SK-N-SH treated with all-trans-retinoic acid at 6 μM for 48 hours (cell line): ENCODE data around the gene EML4.

ENCODE experiments used
- ATAC-seq: fragments of 200-7000 bp; cut with Tn5 transposase; 3 replicates; pipeline ENCODE4 v1.9.1; 2020; ENCODE audit warnings: mild to moderate bottlenecking, moderate library complexity
- ARNTL ChIP-seq: fragments of 450-650 bp; formaldehyde crosslinking; IDR thresholded peaks from 2 replicates; pipeline ENCODE4 v1.5.0; 2020; ENCODE audit warnings: low read depth, mild to moderate bottlenecking, moderate library complexity, borderline replicate concordance
- CSDC2 ChIP-seq: fragments of 250-450 bp; sonication (Bioruptor Pico); IDR thresholded peaks from 2 replicates; pipeline ENCODE4 v1.5.0; 2020; ENCODE audit warnings: mild to moderate bottlenecking, moderate library complexity
- ESRRG ChIP-seq: fragments of 250-450 bp; sonication (Bioruptor Pico); IDR thresholded peaks from 2 replicates; pipeline ENCODE4 v1.6.1; 2021; ENCODE audit warnings: mild to moderate bottlenecking
- GLIS3 ChIP-seq: fragments of 250-450 bp; sonication (Bioruptor Pico); IDR thresholded peaks from 2 replicates; pipeline ENCODE4 v1.5.0; 2020; ENCODE audit warnings: mild to moderate bottlenecking, moderate library complexity
- ISL1 ChIP-seq: fragments of 250-450 bp; sonication (Bioruptor Pico); IDR thresholded peaks from 2 replicates; pipeline ENCODE4 v2.1.2; 2022; ENCODE audit warnings: mild to moderate bottlenecking, moderate library complexity
- OSR1 ChIP-seq: fragments of 250-450 bp; sonication (Bioruptor Pico); IDR thresholded peaks from 2 replicates; pipeline ENCODE4 v1.8.0; 2022; ENCODE audit warnings: moderate library complexity, mild to moderate bottlenecking, inconsistent platforms
- PPARA ChIP-seq: fragments of 250-450 bp; sonication (Bioruptor Pico); IDR thresholded peaks from 2 replicates; pipeline ENCODE4 v1.5.0; 2020; ENCODE audit warnings: mild to moderate bottlenecking, borderline replicate concordance
- RARB ChIP-seq: fragments of 250-450 bp; sonication (Bioruptor Pico); IDR thresholded peaks from 2 replicates; pipeline ENCODE4 v1.8.0; 2021; ENCODE audit warnings: mild to moderate bottlenecking, moderate library complexity
- SNAI2 ChIP-seq: fragments of 250-450 bp; sonication (Bioruptor Pico); IDR thresholded peaks from 2 replicates; pipeline ENCODE4 v1.5.0; 2020; ENCODE audit warnings: mild to moderate bottlenecking, moderate library complexity
- TCF4 ChIP-seq: fragments of 250-450 bp; sonication (Bioruptor Pico); IDR thresholded peaks from 2 replicates; pipeline ENCODE4 v1.8.0; 2021; ENCODE audit warnings: mild to moderate bottlenecking, moderate library complexity, borderline replicate concordance
- ZC3H10 ChIP-seq: fragments of 250-450 bp; sonication (Bioruptor Pico); IDR thresholded peaks from 2 replicates; pipeline ENCODE4 v1.5.1; 2021; ENCODE audit warnings: mild to moderate bottlenecking, moderate library complexity
- ZFP3 ChIP-seq: fragments of 250-450 bp; sonication (Bioruptor Pico); IDR thresholded peaks from 2 replicates; pipeline ENCODE4 v1.5.0; 2020; ENCODE audit warnings: mild to moderate bottlenecking, moderate library complexity
- ZFP30 ChIP-seq: fragments of 450-650 bp; formaldehyde crosslinking; IDR thresholded peaks from 2 replicates; pipeline ENCODE4 v1.5.0; 2022; ENCODE audit warnings: mild to moderate bottlenecking, moderate library complexity
- ZNF70 ChIP-seq: fragments of 450-650 bp; formaldehyde crosslinking; IDR thresholded peaks from 2 replicates; pipeline ENCODE4 v1.5.0; 2020; ENCODE audit warnings: mild to moderate bottlenecking, moderate library complexity
- ZNF8 ChIP-seq: fragments of 450-650 bp; formaldehyde crosslinking; IDR thresholded peaks from 2 replicates; pipeline ENCODE4 v1.5.0; 2020; ENCODE audit warnings: mild to moderate bottlenecking, moderate library complexity
- TF ChIP-seq, protein P1 (sequence below): fragments of 250-450 bp; sonication (Bioruptor Pico); IDR thresholded peaks from 2 replicates; pipeline ENCODE4 v1.8.0; 2021; ENCODE audit warnings: low read depth, mild to moderate bottlenecking, moderate library complexity, borderline replicate concordance
- TF ChIP-seq, protein P2 (sequence below): fragments of 250-450 bp; sonication (Bioruptor Pico); IDR thresholded peaks from 2 replicates; pipeline ENCODE4 v1.5.1; 2021; ENCODE audit warnings: mild to moderate bottlenecking, moderate library complexity
- TF ChIP-seq, protein P3 (sequence below): fragments of 250-450 bp; sonication (Bioruptor Pico); IDR thresholded peaks from 2 replicates; pipeline ENCODE4 v1.8.0; 2020; ENCODE audit warnings: mild to moderate bottlenecking, moderate library complexity, borderline replicate concordance
- TF ChIP-seq, protein P4 (sequence below): fragments of 250-450 bp; sonication (Bioruptor Pico); IDR thresholded peaks from 2 replicates; pipeline ENCODE4 v1.5.0; 2020; ENCODE audit warnings: mild to moderate bottlenecking, moderate library complexity
- TF ChIP-seq, protein P5 (sequence below): fragments of 250-450 bp; sonication (Bioruptor Pico); IDR thresholded peaks from 2 replicates; pipeline ENCODE4 v1.5.1; 2020; ENCODE audit warnings: low read depth, mild to moderate bottlenecking, moderate library complexity

The EML4 gene

DNA sequence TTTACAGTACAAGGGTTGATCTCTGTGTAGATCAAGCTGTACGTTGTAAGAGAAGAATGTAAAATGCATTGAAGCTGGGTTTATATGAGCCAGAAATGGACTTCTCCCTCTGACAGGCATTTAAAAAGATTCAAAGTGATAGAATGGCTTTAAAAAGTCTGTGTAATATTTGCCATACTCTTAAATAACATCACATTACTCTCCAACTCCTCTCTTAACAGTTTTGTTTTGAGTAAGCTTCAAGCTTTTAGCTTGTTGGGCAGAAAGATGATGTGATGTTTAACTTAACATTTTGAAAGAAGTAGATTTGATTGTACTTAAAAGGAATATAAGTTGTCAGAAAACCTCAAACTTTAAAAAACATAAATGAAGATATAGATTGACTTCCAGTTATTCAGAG is 119.7 kb downstream of the EML4 start:
- TF ChIP-seq CSDC2 (CRISPR knock-in tag) (no peak), ZNF8 (CRISPR knock-in tag) (no peak), ISL1 (CRISPR knock-in tag) (no peak), ZC3H10 (CRISPR knock-in tag) (no peak), ZFP30 (no peak), ARNTL (CRISPR knock-in tag) (no peak), OSR1 (CRISPR knock-in tag) (no peak), TCF4 (CRISPR knock-in tag) (no peak), ZFP3 (CRISPR knock-in tag) (no peak), RARB (CRISPR knock-in tag) (no peak), GLIS3 (CRISPR knock-in tag) (no peak), SNAI2 (no peak)
- TF ChIP-seq, protein P1, sequence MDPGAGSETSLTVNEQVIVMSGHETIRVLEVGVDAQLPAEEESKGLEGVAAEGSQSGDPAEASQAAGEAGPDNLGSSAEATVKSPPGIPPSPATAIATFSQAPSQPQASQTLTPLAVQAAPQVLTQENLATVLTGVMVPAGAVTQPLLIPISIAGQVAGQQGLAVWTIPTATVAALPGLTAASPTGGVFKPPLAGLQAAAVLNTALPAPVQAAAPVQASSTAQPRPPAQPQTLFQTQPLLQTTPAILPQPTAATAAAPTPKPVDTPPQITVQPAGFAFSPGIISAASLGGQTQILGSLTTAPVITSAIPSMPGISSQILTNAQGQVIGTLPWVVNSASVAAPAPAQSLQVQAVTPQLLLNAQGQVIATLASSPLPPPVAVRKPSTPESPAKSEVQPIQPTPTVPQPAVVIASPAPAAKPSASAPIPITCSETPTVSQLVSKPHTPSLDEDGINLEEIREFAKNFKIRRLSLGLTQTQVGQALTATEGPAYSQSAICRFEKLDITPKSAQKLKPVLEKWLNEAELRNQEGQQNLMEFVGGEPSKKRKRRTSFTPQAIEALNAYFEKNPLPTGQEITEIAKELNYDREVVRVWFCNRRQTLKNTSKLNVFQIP (CRISPR knock-in tag): no peak
- TF ChIP-seq, protein P2, sequence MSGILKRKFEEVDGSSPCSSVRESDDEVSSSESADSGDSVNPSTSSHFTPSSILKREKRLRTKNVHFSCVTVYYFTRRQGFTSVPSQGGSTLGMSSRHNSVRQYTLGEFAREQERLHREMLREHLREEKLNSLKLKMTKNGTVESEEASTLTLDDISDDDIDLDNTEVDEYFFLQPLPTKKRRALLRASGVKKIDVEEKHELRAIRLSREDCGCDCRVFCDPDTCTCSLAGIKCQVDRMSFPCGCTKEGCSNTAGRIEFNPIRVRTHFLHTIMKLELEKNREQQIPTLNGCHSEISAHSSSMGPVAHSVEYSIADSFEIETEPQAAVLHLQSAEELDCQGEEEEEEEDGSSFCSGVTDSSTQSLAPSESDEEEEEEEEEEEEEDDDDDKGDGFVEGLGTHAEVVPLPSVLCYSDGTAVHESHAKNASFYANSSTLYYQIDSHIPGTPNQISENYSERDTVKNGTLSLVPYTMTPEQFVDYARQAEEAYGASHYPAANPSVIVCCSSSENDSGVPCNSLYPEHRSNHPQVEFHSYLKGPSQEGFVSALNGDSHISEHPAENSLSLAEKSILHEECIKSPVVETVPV: no peak
- TF ChIP-seq, protein P3, sequence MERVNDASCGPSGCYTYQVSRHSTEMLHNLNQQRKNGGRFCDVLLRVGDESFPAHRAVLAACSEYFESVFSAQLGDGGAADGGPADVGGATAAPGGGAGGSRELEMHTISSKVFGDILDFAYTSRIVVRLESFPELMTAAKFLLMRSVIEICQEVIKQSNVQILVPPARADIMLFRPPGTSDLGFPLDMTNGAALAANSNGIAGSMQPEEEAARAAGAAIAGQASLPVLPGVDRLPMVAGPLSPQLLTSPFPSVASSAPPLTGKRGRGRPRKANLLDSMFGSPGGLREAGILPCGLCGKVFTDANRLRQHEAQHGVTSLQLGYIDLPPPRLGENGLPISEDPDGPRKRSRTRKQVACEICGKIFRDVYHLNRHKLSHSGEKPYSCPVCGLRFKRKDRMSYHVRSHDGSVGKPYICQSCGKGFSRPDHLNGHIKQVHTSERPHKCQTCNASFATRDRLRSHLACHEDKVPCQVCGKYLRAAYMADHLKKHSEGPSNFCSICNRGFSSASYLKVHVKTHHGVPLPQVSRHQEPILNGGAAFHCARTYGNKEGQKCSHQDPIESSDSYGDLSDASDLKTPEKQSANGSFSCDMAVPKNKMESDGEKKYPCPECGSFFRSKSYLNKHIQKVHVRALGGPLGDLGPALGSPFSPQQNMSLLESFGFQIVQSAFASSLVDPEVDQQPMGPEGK: no peak
- TF ChIP-seq, protein P4, sequence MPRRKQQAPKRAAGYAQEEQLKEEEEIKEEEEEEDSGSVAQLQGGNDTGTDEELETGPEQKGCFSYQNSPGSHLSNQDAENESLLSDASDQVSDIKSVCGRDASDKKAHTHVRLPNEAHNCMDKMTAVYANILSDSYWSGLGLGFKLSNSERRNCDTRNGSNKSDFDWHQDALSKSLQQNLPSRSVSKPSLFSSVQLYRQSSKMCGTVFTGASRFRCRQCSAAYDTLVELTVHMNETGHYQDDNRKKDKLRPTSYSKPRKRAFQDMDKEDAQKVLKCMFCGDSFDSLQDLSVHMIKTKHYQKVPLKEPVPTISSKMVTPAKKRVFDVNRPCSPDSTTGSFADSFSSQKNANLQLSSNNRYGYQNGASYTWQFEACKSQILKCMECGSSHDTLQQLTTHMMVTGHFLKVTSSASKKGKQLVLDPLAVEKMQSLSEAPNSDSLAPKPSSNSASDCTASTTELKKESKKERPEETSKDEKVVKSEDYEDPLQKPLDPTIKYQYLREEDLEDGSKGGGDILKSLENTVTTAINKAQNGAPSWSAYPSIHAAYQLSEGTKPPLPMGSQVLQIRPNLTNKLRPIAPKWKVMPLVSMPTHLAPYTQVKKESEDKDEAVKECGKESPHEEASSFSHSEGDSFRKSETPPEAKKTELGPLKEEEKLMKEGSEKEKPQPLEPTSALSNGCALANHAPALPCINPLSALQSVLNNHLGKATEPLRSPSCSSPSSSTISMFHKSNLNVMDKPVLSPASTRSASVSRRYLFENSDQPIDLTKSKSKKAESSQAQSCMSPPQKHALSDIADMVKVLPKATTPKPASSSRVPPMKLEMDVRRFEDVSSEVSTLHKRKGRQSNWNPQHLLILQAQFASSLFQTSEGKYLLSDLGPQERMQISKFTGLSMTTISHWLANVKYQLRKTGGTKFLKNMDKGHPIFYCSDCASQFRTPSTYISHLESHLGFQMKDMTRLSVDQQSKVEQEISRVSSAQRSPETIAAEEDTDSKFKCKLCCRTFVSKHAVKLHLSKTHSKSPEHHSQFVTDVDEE (CRISPR knock-in tag): no peak

DNA sequence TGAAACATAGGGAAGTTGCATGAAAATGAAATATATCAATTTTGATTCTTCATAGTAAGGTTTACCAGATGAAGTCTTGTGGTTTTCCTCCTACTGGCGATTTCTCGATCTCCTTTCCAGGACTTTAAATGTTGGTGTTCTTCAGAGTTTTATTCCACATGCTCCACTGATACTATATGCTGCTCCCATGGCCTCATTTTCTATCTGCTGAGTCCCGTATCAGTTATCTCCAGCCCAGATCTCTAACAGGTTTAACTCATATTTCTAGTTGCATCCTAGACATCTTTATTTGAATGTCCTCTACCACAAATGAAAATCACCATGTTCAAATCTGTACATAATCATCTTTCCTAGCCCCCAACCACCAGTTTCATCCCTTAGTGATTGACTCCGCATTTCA is 120.1 kb downstream of the EML4 start:
- ATAC-seq: no peak
- TF ChIP-seq ZC3H10 (CRISPR knock-in tag) (no peak), TCF4 (CRISPR knock-in tag) (no peak), PPARA (CRISPR knock-in tag) (no peak), CSDC2 (CRISPR knock-in tag) (no peak), GLIS3 (CRISPR knock-in tag) (no peak), ZNF70 (no peak), SNAI2 (no peak), ESRRG (no peak)
- TF ChIP-seq, protein P5, sequence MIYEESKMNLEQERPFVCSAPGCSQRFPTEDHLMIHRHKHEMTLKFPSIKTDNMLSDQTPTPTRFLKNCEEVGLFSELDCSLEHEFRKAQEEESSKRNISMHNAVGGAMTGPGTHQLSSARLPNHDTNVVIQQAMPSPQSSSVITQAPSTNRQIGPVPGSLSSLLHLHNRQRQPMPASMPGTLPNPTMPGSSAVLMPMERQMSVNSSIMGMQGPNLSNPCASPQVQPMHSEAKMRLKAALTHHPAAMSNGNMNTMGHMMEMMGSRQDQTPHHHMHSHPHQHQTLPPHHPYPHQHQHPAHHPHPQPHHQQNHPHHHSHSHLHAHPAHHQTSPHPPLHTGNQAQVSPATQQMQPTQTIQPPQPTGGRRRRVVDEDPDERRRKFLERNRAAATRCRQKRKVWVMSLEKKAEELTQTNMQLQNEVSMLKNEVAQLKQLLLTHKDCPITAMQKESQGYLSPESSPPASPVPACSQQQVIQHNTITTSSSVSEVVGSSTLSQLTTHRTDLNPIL (CRISPR knock-in tag): no peak
- TF ChIP-seq, protein P1 (CRISPR knock-in tag): no peak

More for the DNA sequence above, 119.7 kb downstream of the EML4 start:
- no peak for ATAC-seq

DNA sequence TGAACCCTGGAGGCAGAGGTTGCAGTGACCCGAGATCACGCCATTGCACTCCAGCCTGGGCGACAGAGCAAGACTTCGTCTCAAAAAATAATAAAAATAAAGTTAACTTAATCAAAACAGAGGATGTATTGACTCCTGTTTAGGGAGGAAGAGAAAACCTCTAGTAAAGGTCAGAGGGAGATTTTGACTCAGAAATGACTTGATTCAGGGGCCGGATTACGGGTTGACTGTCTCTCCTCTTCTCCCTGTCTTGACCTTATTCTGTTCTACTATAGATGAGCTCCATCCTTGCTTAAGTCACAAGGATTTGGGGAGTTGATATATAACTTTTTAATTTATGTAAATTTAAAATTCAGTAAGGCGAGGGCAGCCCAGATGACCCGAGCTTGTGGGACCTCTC is 120.9 kb downstream of the EML4 start:
- TF ChIP-seq ESRRG (no peak), OSR1 (CRISPR knock-in tag) (no peak), GLIS3 (CRISPR knock-in tag) (no peak), ZNF70 (no peak), RARB (CRISPR knock-in tag) (no peak), ZFP3 (CRISPR knock-in tag) (no peak), ISL1 (CRISPR knock-in tag) (no peak), CSDC2 (CRISPR knock-in tag) (no peak), ZC3H10 (CRISPR knock-in tag) (no peak), PPARA (CRISPR knock-in tag) (no peak), TCF4 (CRISPR knock-in tag) (no peak), SNAI2 (no peak)
- TF ChIP-seq, protein P2: no peak
- TF ChIP-seq, protein P1 (CRISPR knock-in tag): no peak
- ATAC-seq: no peak
